CD4-positive, alpha-beta T cell treated with Interleukin-4 for 1 hour (primary cell): Measurements from ENCODE around the gene INTU.
"Not testable (repeated sequence)": the region's sequence is repeated elsewhere in the genome, so short reads cannot be mapped to it uniquely, and the experiment has no call there.

Experiments used
- DNase-seq, 2 donors: peaks; one replicate each; pipeline ENCODE4 v3.0.0-alpha.2; 2020 to 2022

INTU gene

GRCh38 chr4:127648061-127648460 lies 15.3 kb downstream of the INTU start:
- no peak for DNase-seq

GRCh38 chr4:127655590-127655989 lies 22.8 kb downstream of the INTU start:
- DNase-seq = not testable (repeated sequence)

- no peak for DNase-seq
Measured at GRCh38 chr4:127656047-127656680, 23.4 kb downstream of the INTU start.

- DNase-seq = no peak
Measured at GRCh38 chr4:127660284-127660885, 27.6 kb downstream of the INTU start.

- DNase-seq = no peak
Measured at GRCh38 chr4:127667116-127667515, 34.4 kb downstream of the INTU start.

- no peak for DNase-seq
Measured at GRCh38 chr4:127667772-127668171, 35.0 kb downstream of the INTU start.

- no peak for DNase-seq
Measured at GRCh38 chr4:127668770-127669169, 36.0 kb downstream of the INTU start.

DNA sequence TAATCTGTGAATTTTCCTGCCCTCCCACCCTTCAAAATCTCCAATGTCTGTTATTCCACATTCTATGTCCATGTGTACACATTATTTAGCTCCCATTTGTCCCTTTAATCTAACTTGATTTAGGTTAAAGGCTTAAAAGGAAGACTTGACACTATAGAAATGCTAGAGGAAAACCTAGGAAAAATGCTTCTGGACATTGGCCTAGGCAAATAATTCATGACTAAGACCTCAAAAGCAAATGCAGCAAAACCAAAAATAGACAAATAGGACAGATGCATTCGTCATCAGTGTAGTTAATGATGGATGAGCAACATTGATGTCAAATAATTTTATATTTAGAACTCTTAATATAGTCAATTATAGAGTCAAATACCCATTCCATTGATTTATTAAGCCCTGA lies 36.9 kb downstream of the INTU start:
- DNase-seq = no peak

- no peak for DNase-seq
Measured at GRCh38 chr4:127672111-127672510, 39.4 kb downstream of the INTU start.

GRCh38 chr4:127685292-127685691 lies 52.5 kb downstream of the INTU start:
- DNase-seq = no peak

DNA sequence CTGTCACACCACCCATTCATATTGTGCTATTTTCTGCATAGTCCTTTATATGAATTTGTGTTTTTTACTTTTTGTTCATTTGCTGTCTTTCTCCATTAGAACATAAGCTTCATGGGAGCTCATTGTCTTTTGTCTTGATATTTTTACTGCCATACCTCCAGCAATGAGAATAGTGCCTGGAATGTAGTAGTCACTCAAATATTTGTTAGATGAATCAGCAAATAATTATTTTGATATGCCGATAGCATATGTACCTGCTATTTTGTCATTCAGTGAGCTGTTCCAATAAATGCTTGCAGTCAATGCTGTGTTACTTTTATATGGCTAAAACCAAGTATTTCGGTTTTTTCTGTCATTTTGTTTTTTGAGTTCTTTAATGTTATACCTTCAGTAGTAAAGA lies 53.9 kb downstream of the INTU start:
- DNase-seq = no peak

DNA sequence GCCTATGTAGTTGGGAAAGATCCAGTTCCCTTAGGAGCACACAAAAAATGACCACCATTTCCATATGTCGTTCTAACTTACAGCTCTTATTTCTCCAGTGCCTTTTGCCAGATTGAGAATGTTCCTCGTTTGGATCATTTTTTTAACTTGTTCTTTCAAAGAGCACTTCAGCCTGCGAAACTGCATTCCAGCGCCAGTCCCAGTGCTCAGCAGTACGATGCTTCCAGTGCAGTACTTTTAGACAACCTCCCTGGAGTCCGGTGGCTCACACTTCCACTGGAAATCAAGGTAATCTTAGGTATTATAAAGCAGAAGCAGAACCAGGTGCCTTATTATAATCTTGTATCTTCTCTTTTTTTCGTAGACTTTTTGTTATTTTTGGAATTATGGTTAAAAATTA lies 54.8 kb downstream of the INTU start:
- no peak for DNase-seq

- no peak for DNase-seq
Measured at GRCh38 chr4:127698789-127699200, 66.0 kb downstream of the INTU start.

GRCh38 chr4:127708985-127709384 lies 76.2 kb downstream of the INTU start:
- no peak for DNase-seq

DNA sequence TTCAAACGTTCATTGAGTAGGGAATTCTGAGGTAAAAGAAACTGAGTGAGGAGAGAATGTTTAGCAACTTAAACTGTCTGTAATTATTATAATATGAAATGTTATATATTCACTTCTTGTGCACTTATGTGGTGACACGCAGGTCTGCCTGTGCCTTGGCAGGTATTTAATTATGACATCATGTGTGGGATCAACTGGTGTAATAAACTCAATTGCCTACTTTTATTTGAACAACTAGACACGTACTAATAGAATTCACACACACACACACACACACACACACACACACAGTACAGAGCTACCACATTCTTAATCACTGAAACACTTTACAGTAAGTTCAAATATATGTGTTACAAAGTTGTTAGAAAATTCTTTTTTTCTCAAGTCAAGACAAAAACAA lies 76.7 kb downstream of the INTU start:
- DNase-seq = no peak

- no peak for DNase-seq
Measured at GRCh38 chr4:127730142-127730913, 97.6 kb downstream of the INTU start, which contains the start of gene SLC25A31. SLC25A31 (plus strand) TSS chr4:127730400; CDS start chr4:127730546, 146 bp downstream.

DNA sequence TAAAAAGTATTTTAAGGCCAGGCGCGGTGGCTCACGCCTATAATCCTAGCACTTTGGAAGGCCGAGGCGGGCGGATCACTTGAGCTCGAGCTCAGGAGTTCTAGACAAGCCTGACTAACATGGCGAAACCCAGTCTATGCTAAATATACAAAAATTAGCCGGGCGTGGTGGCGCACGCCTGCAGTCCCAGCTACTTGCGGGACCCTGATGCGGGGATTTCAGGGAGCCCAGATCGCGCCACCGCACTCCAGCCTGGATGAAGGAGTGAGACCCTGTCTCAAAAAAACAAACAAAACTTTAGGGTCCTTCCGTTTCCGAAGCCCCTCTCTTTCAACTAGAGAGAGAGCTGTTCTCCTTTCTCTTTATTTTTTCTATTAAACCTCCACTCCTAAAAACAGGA lies 98.6 kb downstream of the INTU start:
- DNase-seq = no peak

GRCh38 chr4:127732623-127733328 lies 100.0 kb downstream of the INTU start:
- DNase-seq = peak in 1 of 2 donors; percentile 6

GRCh38 chr4:127734976-127735375 lies 102.2 kb downstream of the INTU start:
- DNase-seq = no peak

DNA sequence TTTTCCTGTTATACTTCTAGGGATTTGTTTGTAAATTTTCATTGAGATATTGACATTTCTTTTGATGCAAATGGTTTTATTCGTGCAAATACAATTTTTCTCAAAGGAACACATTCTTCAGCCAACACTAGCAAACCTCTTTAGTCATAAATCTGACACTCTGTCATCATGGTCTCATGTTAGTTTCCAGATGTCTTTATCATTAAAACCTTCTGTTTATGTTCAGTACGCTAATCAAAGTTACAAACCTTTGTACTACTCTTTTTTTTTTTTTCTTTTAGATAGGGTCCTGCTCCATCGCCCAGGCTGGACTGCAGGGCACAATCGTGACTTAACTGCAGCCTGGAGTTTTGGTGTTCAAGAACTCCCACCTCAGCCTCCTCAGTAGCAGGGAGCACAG lies 104.5 kb downstream of the INTU start:
- no peak for DNase-seq

- DNase-seq = no peak
Measured at GRCh38 chr4:127741247-127741646, 108.5 kb downstream of the INTU start.

DNA sequence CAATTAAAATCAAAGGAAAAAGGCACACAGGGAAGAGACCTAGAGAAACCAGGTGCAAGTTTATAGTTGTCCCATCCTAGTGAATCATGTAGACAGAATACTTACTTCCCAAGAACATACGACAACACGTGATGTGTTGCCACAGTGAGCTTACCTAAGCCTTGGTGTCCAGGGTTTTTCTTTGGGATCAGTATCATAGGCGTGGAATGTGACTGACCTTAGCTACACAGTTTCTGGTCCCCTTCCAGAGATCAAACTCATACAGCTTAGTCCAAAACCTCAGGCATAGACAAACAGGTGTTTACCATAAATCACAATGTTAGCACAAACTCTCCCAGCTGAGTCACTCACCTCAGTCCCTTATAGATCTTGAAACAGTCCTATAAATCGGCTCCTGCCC lies 115.1 kb downstream of the INTU start:
- DNase-seq = no peak

DNA sequence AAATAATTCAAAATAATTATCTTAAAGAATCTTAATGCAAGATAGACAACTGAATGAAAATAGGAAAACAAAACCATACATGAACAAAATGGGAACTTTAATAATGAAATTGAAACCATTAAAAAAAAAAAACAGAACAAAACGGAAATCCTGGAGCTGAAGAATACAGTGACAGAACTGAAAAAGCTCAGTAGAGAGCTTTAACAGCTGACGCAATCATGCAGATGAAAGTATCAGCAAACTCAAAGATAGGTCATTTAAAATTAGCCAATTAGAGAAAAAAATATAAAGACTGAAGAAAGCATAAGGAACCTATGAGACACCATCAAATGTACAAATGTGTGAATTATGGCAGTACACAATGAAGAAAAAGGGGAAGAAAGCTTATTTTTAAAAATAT lies 116.2 kb downstream of the INTU start:
- no peak for DNase-seq

GRCh38 chr4:127756906-127757305 lies 124.1 kb downstream of the INTU start:
- DNase-seq = no peak
